Measurements from ENCODE around the gene HLCS.

GRCh38 chr21:36851121-36851520 lies 115.3 kb downstream of the HLCS start:
- TF ChIP-seq CTCF (IDR thresholded peaks at IDR 0.05) (no peak), POLR2A (IDR thresholded peaks at IDR 0.05) (no peak), POLR2AphosphoS5 (IDR thresholded peaks at IDR 0.05) (no peak)
